GM08714 (cell line): ENCODE data around the gene DTWD2.

Experiments used
- H3K4me3 ChIP-seq: fragments of 200-500 bp; sonication (Bioruptor generic); 2 replicates; pipeline ENCODE4 v1.5.1; 2014; ENCODE audit warnings: mild to moderate bottlenecking, low read length, inconsistent platforms
- ZNF274 ChIP-seq: IDR thresholded peaks from 2 replicates; pipeline ENCODE4 v1.6.1; 2012; ENCODE audit warnings: mild to moderate bottlenecking, low read depth, low read length

The DTWD2 gene

DNA sequence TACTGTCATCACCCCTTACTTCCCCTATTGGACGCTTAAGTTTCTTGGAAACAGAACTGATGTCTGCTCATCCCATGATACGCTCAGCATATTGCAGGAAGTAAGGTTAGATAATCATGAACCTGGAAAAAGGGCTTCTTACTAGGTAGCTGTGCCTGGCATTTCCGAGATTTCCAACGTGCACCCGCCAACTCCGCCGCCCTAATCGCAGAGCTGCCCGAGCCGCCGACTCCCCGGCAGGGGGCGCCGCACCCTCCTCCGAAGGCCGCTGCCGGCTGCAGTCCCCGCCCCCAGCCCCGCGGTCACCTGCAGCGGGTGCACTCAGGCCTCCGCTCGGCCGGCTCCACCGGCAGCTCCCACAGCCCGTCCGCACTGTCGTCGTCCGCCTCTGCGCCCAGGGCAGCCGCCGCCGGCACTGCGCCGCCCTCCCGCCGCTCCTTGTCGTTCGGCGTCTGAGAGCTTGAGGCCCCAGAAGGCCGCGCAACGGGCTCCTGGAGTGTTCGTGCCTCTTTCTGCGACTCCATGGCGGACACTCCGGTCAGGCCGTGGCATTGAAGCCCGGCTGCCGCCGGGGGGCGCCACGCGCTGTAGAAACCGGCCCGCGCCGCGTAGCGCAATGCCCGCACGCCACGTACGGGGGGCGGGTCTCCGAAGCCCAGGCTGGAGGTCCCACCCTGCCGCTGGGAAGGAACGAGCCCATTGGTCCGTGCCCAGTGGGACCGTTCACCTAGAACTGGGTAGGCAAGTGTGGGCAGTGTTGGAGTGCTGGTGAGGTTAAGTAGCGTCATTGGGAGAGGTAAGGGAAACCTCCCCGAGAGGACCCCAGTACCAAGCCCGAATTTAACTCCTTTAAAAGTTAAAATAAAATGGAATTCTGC is at the start of gene DTWD2:
DTWD2 (minus strand) TSS at position 560 of the 878 bp plus-strand sequence; CDS start at position 524, 36 bp downstream.
- H3K4me3 ChIP-seq: peak within 1 kb of the TSS; percentile 94
- TF ChIP-seq ZNF274: no peak

- no peak for TF ChIP-seq ZNF274
Measured at GRCh38 chr5:119037496-119038215, 49.3 kb upstream of the DTWD2 start.

GRCh38 chr5:119036101-119036762 is 47.9 kb upstream of the DTWD2 start:
- TF ChIP-seq ZNF274: no peak
- no peak overlapping the region for H3K4me3 ChIP-seq

More at GRCh38 chr5:119037496-119038215, 49.3 kb upstream of the DTWD2 start:
- no peak overlapping the region for H3K4me3 ChIP-seq

GRCh38 chr5:119033135-119033534 is 44.8 kb upstream of the DTWD2 start:
- no peak for TF ChIP-seq ZNF274
- H3K4me3 ChIP-seq: no peak overlapping the region

- no peak for TF ChIP-seq ZNF274
- H3K4me3 ChIP-seq: no peak overlapping the region
Measured at GRCh38 chr5:119032656-119033055, 44.3 kb upstream of the DTWD2 start.

DNA sequence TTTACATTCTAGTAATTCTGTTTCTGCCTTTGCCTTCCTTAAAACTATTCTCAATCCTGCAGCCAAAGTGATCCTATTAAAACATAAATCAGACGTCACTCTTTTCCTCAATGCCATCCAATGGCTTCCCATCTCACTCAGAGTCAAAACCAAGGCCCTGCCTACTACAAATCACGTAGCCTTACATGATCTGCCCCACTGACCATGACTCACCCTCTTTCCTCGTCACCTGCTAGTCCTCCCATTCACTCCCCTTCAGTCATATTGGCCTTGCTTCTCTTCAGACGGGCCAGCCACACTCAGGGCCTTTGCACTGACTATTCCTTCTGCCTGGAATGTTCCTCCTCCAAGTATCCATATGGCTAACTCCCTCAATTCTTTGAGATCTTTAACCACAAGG is 43.6 kb upstream of the DTWD2 start:
- no peak for TF ChIP-seq ZNF274
- no peak overlapping the region; the same call in 1 of the 2 replicates for H3K4me3 ChIP-seq

GRCh38 chr5:119031011-119031886 is 42.9 kb upstream of the DTWD2 start:
- no peak overlapping the region; the same call in 1 of the 2 replicates for H3K4me3 ChIP-seq
- no peak for TF ChIP-seq ZNF274

- no peak overlapping the region for H3K4me3 ChIP-seq
Measured at GRCh38 chr5:119028575-119028974, 40.2 kb upstream of the DTWD2 start.

DNA sequence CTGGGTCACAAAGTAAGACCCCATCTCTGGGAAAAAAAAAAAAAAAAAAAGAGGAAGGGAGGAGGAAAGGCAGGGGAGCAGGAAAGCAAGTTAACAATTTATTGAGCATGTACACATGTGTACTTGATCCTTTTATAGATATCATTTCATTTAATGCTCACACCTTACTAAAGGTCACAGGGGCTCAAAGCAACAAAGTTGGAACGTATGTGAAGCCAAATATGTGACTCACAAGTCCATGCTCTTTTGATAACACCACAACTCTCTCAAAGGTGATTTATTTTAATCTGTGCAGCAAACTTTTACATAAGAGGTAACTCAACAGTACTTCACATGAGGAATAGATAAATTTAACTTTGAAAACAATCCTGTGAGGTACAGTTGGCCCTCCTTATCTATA is 34.4 kb upstream of the DTWD2 start:
- TF ChIP-seq ZNF274: no peak

More at GRCh38 chr5:119028575-119028974, 40.2 kb upstream of the DTWD2 start:
- no peak for TF ChIP-seq ZNF274

DNA sequence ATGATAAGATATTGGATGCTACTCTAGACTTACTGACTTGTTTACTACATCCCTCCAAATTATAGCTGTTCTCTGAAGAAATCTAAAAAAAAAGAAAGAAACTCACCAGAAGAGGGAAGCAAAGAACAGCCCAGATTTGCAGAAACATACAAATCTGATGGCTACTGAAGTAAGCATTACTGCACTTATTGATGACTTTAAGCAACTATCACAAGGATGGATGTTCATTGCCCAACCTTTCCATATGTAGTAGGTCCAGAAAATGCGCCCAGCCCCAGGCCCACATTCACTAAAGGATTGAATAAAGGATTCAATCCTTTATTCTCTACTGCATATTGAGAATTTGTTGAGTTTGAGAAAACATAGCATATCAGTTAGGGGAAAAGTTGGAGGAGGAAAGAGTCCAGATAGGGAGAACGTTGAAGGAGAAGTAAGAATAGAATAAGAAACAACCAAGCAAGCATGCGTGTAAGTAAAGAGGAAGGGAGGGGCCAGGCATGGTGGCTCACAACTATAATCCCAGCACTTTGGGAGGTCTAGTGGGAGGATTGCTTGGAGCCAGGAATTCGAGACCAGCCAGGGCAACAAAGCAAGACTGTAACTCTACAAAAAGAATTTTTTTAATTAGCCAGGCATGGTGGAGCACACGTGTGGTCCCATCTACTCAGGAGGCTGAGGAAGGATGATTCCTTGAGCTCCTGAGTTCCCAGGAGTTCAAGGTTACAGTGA is 33.8 kb upstream of the DTWD2 start:
- TF ChIP-seq ZNF274: no peak
- H3K4me3 ChIP-seq: no peak overlapping the region

More for the DNA sequence above, 34.4 kb upstream of the DTWD2 start:
- no peak overlapping the region for H3K4me3 ChIP-seq

DNA sequence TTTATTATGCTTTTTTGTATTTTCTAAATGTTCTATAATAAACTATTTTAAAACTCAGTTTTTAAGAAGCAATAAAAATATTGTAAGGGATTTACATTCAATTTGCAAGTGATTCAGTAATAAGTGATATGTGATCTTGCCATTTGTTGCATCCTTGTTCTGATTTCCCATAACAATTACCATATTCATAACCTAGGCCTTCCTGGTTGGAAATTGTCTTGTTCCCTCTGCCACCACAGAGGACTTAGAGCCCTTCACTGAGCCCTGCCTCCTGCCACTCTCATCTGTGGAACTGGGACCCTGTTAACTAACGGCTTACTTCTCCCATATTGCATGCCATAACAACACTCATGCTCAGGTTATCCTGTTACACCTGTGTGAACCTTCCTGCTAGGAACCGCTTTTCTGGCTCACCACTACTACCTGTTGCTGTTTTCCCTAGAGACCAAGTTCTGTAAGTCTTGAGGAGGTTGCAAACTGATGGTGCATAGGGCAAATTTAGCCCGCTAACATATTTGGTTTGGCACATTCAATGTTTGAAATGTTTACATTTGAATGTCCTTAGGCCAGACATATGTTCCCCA is 32.9 kb upstream of the DTWD2 start:
- no peak overlapping the region for H3K4me3 ChIP-seq
- no peak for TF ChIP-seq ZNF274

GRCh38 chr5:119019949-119020348 is 31.6 kb upstream of the DTWD2 start:
- H3K4me3 ChIP-seq: no peak overlapping the region
- TF ChIP-seq ZNF274: no peak
